ENCODE measurements around the gene RIGI. TPM values are rescaled to one million over a fixed set of nuclear protein-coding genes. Genes with fewer than 3 reads are reported as not detected.

The RIGI gene
- total RNA-seq (2012; rRNA removed) (13.6 and 18.1 TPM in 2 replicates), polyA plus RNA-seq (2012; rRNA removed) (3.8 and 4.8 TPM in 2 replicates), Bru-seq, nascent RNA (percentile 74 among the genes with signal in this experiment), BruChase-seq, experiment 1, labeled RNA remaining after a 6-hour chase (percentile 67 among the genes with signal in this experiment), BruChase-seq, experiment 2, labeled RNA remaining after a 2-hour chase (percentile 69 among the genes with signal in this experiment)
- polyA plus RNA-seq (2012; cell fraction: cytosol; rRNA removed) = 0.74 and 0.94 TPM in 2 replicates
- polyA plus RNA-seq (2012; cell fraction: nucleus; rRNA removed; ENCODE audit: low replicate concordance) = 0.72 and 7.0 TPM in 2 replicates
- long read RNA-seq, full-length matches to known transcripts = 1 of 7 reads
- long read RNA-seq, partial matches to known transcripts = 3 of 7 reads
- long read RNA-seq, other reads (novel, unspliced or antisense) = 3 of 7 reads

DNA sequence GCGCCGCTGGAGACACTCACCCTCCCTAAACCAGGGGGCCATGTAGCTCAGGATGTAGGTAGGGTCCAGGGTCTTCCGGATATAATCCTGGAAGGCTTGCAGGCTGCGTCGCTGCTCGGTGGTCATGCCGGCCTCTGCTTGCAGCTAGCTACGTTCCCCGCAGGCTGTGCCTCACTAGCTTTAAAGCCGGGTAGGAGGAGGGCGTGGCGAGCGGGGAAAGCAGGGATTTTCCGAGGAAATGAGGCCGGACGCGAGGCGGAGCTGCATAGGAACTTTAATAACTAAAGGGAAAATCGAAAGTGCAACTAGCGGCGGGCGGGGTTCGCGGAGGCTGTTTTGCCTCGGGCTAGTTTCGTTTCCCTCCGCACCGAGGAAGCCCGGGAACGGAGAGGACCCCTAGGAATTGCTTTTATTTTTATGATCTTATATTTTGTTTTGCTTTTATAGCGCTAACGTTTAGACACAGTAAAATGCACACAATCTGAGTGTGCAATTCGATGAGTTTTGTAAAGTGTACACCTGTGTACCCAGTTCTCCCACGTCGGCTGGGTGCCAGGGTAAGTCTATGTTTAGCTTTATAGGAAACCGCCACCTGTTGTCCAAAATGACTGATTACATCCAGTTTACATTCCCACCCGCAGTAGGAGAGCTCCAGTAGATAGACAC, at the start of gene RIGI:
RIGI (minus strand) TSS at position 156 of the 666 bp plus-strand sequence; CDS start at position 126, 30 bp downstream.
- H3K4ac ChIP-seq (ENCODE audit: low read depth, low read length) = peak within 1 kb of the TSS; percentile 71
- TF ChIP-seq MXI1 (IDR thresholded peaks at IDR 0.05; ENCODE audit: borderline replicate concordance, low read depth, low read length) (peak; percentile 82; the same call in 1 of the 2 replicates), CEBPB (IDR thresholded peaks at IDR 0.05; ENCODE audit: low read depth, low read length) (no peak), MAZ (IDR thresholded peaks at IDR 0.05; ENCODE audit: borderline replicate concordance, low read depth, low read length) (0 out of 2 replicates have a peak, but pooled peaks have one; percentile 35), POLR2A (IDR thresholded peaks at IDR 0.05; ENCODE audit: low read depth, low read length) (peak; percentile 78), CTCF (conservative IDR thresholded peaks at IDR 0.05; ENCODE audit: low read depth, low read length) (peak; percentile 32; the same call in 1 of the 2 replicates), RAD21 (IDR thresholded peaks at IDR 0.05; ENCODE audit: low read length) (peak; percentile 34; the same call in 1 of the 2 replicates), RFX5 (IDR thresholded peaks at IDR 0.05; ENCODE audit: low read depth, low read length) (no peak), SMC3 (IDR thresholded peaks at IDR 0.05; ENCODE audit: low read depth, low read length) (peak; percentile 4; the same call in 1 of the 2 replicates)
- H3K27me3 ChIP-seq (ENCODE audit: control insufficient read depth, insufficient read depth, low read length) = no peaks in the 10 kb centered on the region
- in situ Hi-C loops (cut with MboI; ENCODE audit: low sequenced_read_pairs) (no loop called here), intact Hi-C loops (cut with micrococcal nuclease) (loop anchor here (1.0 kb wide), 4 partner anchors 24 to 147 kb away; partner anchors contain the start of gene ACO1), dilution Hi-C loops (cut with HindIII; ENCODE audit: low sequenced_read_pairs, unreplicated experiment) (no loop called here)
- peak within 1 kb of the TSS; percentile 81 for H3K18ac ChIP-seq (ENCODE audit: low read depth, low read length)
- H2BK120ac ChIP-seq (ENCODE audit: low read depth, low read length) = peak within 1 kb of the TSS; percentile 86
- H2BK15ac ChIP-seq (ENCODE audit: low read depth, low read length) = 0 out of 3 replicates have a peak within 1 kb of the TSS, but pooled peaks have one; percentile 25
- H4K5ac ChIP-seq (ENCODE audit: low read depth, low read length) = peak within 1 kb of the TSS; percentile 66
- H2BK20ac ChIP-seq (ENCODE audit: low read depth, low read length) = no peak within 1 kb of the TSS; the same call in none of the 2 replicates
- peak within 1 kb of the TSS; percentile 31 to 69; a peak in 3 of 4 replicates for H4K8ac ChIP-seq (ENCODE audit: low read depth in 2 of 2, low read length in 2 of 2)
- peaks cover 27% of the 10 kb centered on the region in 2 experiments; a peak in 3 of 4 replicates for H3K79me1 ChIP-seq (ENCODE audit: low read depth in 1 of 2, low read length in 2 of 2)
- no CpG with 5 or more reads among the region's 37 CpGs for WGBS, 2 experiments (ENCODE audit: extremely low coverage in 2 of 2, insufficient read length in 1 of 2)
- H3K9me1 ChIP-seq (ENCODE audit: insufficient read depth, low read length) = no peaks in the 10 kb centered on the region
- peak within 1 kb of the TSS; percentile 92 for H3K9ac ChIP-seq (ENCODE audit: low read depth, low read length)
- H4K91ac ChIP-seq (ENCODE audit: insufficient read depth, low read depth, low read length) = peak within 1 kb of the TSS; percentile 56
- peak within 1 kb of the TSS; percentile 91 for H3K27ac ChIP-seq (ENCODE audit: insufficient read depth, low read length)
- H2AK9ac ChIP-seq (replicated peaks; ENCODE audit: low read depth, low read length, poor library complexity) = peak within 1 kb of the TSS; percentile 68
- H3K23ac ChIP-seq (ENCODE audit: low read depth, low read length) = peak within 1 kb of the TSS; percentile 86
- H3K14ac ChIP-seq (replicated peaks; ENCODE audit: low read depth, low read length) = peak within 1 kb of the TSS; percentile 75
- H2AK5ac ChIP-seq (ENCODE audit: low read depth, low read length) = peak within 1 kb of the TSS; percentile 10; the same call in 1 of the 2 replicates
- no peaks in the 10 kb centered on the region for H3K9me3 ChIP-seq (ENCODE audit: control insufficient read depth, insufficient read depth, low read length)
- no peaks in the 10 kb centered on the region for H3K36me3 ChIP-seq (ENCODE audit: control insufficient read depth, insufficient read depth, low read length)
- peak within 1 kb of the TSS; percentile 91 for H2AFZ ChIP-seq (replicated peaks; ENCODE audit: low read length, poor library complexity)
- ChIA-PET CTCF (interaction anchor here (0.6 to 1.5 kb wide), 11 partner anchors 9 to 528 kb away, joined by 3 to 16 read pairs (median 4); no protein-coding TSS in a partner anchor), POLR2A (ENCODE audit: unreplicated experiment) (interaction anchor here (0.6 to 1.2 kb wide), 2 partner anchors 7 to 19 kb away, joined by 3 to 4 read pairs; no protein-coding TSS in a partner anchor)
- H3K56ac ChIP-seq (ENCODE audit: extremely low read depth, insufficient read depth, low read length) = peak within 1 kb of the TSS; percentile 82
- H3K4me1 ChIP-seq (ENCODE audit: control insufficient read depth, insufficient read depth, low read length) = peaks cover 3% of the 10 kb centered on the region
- ATAC-seq (ENCODE audit: low read depth) (peak; percentile 95), DNase-seq (peak; percentile 93)
- peak within 1 kb of the TSS; percentile 86 for H3K4me3 ChIP-seq (ENCODE audit: insufficient read depth, low read depth, low read length)
- peak within 1 kb of the TSS; percentile 90 for H2BK5ac ChIP-seq (ENCODE audit: low read depth, low read length, poor library complexity, severe bottlenecking)
- H3K4me2 ChIP-seq (ENCODE audit: low read depth, low read length) = peak within 1 kb of the TSS; percentile 90
- no TSS peak for BruUV-seq (replicated peaks)
- H4K20me1 ChIP-seq (ENCODE audit: insufficient read depth, low read length) = no peaks in the 10 kb centered on the region
